ENCODE measurements around the gene SLC25A18.

The SLC25A18 gene

DNA sequence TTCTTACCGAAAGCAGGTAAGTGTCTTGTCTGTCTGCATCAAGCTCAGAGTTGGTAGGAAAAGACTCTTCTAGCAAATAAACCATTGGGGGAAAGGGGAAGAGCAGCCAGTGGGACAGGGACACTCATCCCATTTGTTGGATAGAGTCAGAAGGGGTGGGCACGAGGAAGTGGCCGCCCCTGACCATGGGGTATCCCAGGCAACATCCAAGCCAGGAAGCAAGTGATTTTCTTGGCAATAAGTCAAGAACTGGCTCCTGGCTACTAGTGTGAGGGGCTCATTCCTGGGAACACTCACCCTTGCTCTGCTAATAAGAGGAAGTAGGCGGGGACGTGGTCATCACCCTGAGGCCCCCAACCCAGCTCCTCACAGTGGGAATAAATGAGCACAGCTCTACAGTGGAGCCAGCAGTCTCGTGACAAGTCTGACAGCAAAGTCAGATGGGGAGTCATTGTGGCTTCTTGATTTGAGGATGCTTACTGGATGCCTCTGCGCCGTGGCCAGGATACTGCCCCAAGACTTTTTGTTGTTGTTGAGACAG, 6.7 kb downstream of the SLC25A18 start:
- DNase-seq (ENCODE audit: low read depth in 2 of 3, low spot score in 2 of 3): no peak

DNA sequence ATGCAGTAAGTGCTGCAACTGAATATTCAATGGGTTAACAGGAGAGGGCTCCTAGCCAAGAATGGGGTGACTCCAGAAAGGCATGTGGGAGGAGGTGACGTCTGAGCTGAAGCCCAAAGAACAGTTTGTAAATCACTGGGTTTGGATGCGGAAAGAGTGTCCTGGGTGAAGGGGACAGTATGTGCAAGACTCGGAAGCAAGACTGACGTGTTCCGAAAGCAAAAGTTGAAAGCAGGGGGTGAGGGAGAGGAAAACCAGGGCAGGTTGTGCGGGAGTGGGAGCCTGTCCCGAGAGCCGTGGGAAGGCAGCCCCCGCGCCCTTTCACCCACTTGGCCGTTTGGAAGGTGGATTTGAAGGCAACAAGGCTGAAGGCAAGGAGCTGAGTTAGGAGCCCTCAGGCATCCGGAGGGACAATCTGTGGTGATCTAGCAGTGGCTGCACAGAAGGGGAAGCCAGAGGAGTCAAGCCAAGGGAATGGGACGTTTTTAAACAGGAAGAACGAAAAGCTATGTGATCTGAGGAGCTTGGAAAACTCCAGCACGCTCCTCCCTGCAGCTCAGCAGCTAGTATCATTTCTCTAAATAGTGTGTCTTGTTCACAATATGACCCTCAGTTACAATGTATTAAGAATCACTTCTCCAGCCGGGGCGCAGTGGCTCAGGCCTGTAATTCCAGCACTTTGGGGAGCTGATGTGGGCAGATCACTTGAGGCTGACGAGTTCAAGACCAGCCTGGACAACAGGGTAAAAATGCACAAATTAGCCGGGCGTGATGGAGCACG, 7.7 kb downstream of the SLC25A18 start:
- no peak for DNase-seq (ENCODE audit: low read depth in 2 of 3, low spot score in 2 of 3)

DNA sequence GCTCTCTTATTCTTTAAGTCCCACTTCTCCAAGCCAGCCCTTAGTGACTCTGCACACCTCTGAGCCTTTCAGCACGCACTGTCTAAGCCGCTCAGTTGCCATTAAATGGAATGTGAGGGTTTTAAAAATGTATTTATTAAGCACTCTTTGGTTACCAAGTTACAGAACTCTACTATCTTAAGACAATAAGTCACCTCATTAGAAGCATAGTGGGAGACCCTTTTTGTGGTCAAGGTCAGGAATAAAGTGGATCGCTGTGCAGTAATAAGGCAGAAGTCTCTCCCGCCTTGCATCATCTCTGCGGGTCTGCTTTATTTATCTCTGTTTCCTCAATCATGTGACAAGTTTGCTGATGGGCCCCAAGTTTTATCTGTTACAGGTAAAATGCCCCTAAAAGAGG, 11.9 kb downstream of the SLC25A18 start:
- DNase-seq (ENCODE audit: low read depth in 2 of 3, low spot score in 2 of 3): no peak

DNA sequence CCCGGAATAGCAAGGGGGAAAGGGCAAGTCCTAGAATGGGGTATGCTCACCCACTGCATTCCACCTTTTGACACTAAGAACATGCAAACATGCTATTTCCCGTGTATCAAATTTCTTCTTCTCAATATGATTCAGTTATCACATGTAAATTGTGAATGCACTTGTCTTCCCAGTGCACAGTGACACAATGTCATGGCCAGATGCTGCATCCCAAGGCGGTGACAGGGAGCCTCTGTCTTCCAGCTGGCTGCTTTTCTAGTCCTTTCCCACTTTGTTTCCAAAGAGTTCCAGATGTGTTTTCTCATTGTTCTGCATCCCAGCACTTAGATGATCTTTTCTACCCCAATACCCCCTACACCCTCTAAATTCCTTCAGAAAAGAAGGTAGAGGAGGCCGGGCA, 12.4 kb downstream of the SLC25A18 start:
- DNase-seq (ENCODE audit: low read depth in 2 of 3, low spot score in 2 of 3): no peak

DNA sequence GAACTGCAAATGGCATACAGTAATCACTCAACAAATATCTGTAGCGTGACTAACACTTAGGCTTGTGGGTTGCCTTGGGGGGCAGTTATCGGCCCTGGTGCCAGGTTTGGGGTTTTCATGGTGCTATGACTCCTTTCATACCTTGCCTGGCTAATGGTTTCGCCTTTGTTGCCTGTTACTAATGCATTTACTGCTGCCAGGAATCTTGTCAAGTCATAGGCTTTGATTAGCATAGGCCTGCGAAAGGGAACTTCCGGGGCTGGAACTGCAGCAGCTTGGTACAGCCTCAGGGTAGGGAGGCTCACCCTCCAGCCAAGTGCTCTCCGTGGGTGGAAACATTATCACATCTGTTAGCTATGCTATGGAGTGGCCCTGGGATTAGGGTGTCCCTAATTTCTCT, 13.2 kb downstream of the SLC25A18 start:
- no peak for DNase-seq (ENCODE audit: low read depth in 2 of 3, low spot score in 2 of 3)

DNA sequence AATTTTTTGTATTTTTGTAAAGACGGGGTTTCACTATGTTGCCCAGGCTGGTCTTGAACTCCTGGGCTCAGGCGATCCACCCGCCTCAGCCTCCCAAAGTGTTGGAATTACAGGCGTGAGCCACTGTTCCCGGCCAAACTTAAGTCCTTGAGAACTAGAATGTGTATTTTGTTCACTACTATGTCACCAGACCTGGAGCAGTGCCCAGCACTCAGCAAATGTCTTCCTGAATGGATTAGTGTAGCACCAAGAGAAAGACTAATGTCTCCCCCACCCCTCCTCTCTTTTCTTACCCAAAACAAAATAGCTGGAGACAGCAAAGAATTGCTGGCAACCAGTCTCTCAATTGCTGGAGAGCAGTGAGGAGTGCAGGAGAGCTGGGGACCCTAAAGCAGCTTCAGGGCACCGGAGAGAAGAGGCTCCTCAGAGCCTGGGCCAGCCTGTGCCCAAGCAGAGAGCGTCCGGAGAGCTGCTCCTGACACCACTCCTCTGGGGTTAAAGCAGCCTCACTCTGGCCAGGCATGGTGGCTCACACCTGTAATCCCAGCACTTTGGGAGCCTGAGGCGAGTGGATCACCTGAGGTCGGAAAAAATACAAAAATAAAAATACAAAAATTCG, 14.9 kb downstream of the SLC25A18 start:
- DNase-seq (ENCODE audit: low read depth in 2 of 3, low spot score in 2 of 3): no peak

DNA sequence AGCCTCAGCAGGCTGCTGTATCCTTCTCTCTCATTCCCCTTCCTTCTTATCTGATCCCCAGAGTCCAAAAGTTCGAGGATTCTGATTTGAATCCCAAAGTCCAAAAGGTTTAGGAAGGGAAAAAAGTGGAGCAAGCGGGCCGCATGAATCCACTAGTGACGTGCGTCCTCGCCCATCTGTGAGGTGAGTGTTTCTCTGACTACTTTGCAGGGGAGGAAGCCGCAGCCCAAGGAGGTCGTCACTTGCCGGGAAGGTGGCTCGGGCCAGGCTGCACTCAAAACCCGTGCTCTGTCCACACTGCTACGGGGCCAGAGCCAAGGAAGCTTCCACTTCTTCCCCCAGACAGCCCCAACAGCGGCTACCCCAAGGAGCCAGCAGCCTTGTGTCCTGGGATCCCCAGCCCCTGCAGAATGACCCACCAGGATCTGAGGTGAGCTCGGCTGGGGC, 16.3 kb downstream of the SLC25A18 start:
- DNase-seq (ENCODE audit: low read depth in 2 of 3, low spot score in 2 of 3): no peak

DNA sequence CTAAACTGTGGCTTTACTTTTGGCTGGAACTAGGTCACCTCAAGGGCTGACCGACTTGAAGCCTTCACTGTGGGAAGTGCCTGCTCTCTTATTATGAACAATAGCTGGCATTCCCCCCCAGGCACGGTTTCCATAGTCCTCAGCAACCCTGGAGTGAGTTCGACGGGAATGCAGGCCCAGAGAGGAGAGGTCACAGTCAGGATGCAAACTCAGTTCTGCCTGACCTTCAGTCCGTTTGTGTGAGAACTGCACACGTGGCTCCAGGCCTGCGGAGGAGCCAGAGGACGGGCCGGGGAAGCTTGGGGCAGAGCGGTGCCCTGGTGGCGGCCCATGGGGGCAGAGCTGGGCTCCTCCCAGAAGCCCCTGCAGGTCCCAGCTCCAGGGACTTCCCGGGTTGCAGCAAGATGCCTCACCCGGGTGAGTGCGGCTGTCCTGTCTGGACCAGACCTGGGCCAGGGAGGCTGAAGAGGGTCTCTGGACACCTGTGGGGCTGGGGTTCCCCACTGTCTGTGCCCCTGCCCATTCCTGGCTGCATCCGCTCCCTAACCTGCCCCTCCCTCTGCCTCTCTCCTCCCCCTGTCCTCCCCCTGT, 17.2 kb downstream of the SLC25A18 start:
- DNase-seq (ENCODE audit: low read depth in 2 of 3, low spot score in 2 of 3): no peak

DNA sequence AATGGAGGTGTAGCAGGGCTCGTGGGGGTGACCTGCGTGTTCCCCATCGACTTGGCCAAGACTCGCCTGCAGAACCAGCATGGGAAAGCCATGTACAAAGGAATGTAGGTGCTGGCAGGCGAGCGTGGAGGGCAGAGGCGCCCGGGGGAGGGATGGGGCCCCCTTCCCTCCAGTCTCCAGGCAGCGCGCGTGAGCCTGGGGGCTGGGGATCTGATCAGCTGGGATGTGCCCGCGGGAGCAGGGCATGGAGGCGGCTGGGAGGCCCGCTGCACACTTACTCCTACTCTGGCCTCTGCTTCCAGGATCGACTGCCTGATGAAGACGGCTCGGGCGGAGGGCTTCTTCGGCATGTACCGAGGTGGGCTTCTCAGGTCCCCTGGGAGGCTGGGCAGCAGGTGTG, 17.8 kb downstream of the SLC25A18 start:
- DNase-seq (ENCODE audit: low read depth in 2 of 3, low spot score in 2 of 3): no peak

DNA sequence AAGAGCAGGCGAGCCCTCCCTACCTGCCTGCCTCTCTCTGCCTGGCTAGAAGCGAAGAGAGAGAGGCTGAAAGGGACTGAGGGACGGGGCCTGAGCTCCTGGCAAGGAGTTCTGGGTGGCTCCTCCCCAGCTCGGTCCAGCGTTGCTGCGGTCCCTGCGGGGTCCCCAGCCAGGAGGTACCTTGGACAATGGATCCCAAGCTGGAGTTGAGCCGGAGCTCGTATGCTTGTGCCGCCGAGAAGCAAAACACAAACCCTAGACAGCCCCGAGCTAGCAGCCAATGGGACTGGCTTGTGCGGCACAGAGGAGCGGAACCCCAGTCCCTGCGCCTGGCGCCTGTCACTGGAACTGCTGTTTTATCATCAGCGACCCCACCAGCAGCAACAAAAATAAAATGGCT, 18.3 kb downstream of the SLC25A18 start:
- no peak for DNase-seq (ENCODE audit: low read depth in 2 of 3, low spot score in 2 of 3)

DNA sequence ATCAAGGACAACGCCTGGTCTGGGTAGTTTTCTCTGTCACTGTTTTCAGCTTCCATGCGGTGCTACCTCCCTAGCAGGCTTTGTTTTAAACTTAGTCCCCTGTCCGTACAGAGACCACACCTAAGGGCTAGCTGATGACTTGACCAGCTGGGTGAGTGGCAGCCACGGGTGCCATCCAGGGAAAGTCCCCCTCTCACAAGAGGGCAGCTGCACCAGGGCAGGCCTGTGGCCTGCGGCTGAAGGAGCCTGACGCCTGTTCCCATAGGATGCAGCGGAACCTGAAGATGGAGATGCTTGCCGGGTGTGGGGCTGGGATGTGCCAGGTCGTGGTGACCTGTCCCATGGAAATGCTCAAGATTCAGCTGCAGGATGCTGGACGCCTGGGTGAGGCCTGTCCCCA, 19.9 kb downstream of the SLC25A18 start:
- no peak for DNase-seq (ENCODE audit: low read depth in 2 of 3, low spot score in 2 of 3)

DNA sequence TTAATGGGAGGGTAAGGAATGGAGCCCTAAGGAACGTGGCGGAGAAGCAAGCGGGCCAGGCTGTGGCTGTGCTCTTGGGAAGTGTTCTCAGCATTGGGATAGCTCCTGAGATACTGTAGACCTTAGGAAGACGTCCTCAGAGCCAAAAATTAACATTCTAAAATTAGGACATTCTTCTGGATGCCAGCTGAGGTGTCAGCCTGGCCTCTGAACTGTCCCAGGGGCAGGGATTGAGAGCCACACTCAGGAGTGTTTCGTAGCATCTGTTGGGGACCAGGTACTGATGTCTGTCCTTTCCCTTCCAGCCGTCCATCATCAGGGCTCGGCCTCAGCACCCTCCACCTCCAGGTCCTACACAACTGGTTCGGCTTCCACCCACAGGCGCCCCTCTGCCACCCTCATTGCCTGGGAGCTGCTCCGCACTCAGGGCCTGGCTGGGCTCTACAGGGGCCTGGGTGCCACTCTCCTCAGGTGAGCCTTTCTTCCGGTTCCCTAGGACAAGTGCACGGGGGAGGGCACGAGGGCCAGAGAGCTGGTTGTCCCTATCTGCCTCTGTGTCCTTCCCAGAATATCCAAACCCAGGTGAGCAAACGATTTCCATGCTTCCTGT, 23.6 kb downstream of the SLC25A18 start:
- no peak for DNase-seq (ENCODE audit: low read depth in 2 of 3, low spot score in 2 of 3)

DNA sequence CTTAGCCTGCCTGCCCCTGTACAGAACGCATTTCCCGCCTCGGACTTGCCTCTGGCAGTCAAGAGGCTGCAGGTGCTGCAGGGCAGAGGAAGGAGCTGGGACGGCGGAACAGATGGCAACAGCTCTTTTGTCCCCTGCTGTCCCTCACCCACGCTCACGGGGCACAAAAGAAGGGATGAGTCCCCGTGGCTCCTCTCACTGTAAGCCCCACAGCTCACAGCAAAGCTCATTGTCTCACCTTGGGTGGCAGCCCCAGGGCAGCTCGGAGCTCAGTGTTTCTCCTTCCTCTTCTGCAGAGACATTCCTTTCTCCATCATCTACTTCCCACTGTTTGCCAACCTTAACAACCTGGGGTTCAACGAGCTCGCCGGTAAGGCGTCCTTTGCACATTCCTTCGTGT, 24.3 kb downstream of the SLC25A18 start:
- DNase-seq (ENCODE audit: low read depth in 2 of 3, low spot score in 2 of 3): no peak

DNA sequence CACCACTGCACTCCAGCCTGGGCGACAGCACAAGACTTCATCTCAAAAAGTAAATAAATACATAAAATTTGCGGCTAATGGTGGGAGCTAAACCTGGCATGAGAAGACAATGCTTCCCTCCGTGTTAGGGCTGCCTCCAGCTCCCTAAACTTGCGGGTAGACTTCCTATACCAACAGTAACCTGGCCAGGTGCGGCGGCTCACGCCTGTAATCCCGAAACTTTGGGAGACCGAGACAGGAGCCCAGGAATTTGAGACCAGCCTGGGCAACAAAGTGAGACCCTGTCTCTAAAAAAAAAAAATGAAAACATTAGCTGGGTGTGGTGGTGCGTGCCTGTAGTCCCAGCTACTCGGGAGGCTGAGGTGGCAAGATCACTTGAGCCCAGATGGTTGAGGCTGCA, 25.3 kb downstream of the SLC25A18 start:
- DNase-seq (ENCODE audit: low read depth in 2 of 3, low spot score in 2 of 3): no peak

DNA sequence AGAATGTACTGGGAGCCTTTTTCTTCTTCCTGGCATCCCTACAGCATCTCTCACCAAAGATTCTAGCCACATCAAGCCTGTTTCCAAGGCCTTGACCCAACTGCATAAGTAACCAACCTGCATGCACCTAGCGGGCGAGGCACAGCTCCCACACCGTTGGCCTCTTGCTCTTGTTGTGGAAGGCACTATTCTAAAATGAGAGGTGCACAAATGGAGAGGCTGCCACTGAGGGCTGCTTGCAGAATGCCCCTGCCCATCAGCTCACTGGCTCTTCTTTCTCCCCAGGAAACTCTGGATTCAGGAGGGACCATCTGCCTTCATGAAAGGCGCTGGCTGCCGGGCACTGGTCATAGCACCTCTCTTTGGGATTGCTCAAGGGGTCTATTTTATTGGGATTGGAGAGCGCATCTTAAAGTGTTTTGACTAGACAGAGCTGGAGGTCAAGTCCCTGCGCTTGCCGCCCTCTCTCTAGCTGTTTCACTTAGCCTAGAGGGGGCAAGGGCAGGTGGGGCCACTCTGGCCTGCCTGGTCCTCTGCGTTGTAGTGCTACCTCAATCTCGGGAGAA, 26.6 kb downstream of the SLC25A18 start:
- DNase-seq (ENCODE audit: low read depth in 2 of 3, low spot score in 2 of 3): no peak

DNA sequence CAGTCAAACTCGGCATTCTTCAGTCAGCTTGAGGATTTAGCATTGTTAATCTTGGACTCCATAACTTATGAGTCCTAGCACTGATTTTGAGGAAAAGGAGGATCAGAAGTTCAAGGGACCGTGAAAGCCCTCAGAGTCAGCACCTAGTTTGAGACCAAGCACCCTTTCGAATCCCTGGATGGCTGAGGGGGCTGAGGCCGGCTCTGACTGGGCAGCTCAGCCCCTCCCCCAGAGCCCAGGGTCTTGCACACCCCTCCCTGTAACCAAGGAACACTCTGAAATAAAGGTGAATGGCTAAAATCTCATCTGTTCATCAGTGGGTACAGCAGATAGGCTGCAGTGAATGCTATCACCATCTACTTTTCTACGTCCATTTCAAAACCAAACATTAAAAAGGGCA, 27.3 kb downstream of the SLC25A18 start:
- DNase-seq (ENCODE audit: low read depth in 2 of 3, low spot score in 2 of 3): no peak

DNA sequence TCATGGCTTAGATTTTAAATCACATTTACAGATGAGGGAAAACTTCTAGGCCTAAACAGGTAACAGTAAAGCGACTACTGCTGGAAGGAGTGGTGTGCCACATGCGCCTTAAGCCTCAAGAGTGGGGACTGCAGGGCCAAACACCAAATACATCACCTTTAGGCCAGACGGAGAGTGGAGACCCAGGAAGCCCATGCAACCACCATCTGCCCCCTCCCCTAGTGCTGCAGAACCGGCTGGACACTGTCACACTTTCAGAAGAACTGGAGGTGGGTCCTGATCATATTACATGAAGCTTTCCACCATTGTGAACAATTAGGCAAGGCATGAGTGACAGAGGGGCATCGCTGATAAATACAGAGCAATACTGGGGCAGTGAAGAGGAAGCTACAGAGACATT, 28.9 kb downstream of the SLC25A18 start:
- DNase-seq (ENCODE audit: low read depth in 2 of 3, low spot score in 2 of 3): no peak

DNA sequence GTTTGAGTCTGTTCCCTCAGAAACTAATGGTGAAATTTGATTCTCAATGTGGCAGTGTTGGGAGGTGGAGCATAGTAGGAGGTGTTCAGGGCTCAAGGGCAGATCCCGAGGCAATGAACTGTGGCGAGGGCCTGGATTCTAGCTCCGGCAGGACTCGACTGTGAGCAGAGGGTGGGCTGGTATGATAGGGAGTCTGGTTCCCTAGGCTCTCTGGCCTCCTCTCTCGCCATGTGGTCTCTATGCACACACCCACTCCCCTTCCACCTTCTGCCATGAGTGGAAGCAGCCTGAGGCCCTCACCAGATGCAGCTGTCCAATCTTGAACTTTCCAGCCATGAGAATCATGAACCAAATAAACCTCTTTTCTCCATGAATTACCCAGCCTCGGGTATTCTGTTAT, 32.9 kb downstream of the SLC25A18 start:
- DNase-seq (ENCODE audit: low read depth in 2 of 3, low spot score in 2 of 3): no peak

DNA sequence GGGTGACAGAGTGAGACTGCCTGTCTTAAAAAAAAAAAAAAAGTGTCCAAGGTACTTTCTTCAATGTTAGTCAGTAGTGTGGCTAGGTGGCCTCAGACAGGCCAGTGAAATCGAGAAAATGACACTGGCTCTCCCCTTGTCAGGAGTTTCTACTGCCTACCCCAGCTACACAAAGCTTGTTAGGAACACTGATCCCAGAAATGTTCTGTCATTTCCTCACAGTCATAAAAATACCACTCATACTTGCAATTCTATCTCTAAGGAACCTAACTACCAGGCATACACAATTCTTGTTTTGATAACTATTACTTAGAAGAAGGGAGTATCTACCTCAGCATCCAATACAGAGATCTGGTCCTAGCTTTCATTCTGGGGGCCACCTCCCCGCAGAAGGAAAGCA, 33.9 kb downstream of the SLC25A18 start:
- DNase-seq (ENCODE audit: low read depth in 2 of 3, low spot score in 2 of 3): no peak

DNA sequence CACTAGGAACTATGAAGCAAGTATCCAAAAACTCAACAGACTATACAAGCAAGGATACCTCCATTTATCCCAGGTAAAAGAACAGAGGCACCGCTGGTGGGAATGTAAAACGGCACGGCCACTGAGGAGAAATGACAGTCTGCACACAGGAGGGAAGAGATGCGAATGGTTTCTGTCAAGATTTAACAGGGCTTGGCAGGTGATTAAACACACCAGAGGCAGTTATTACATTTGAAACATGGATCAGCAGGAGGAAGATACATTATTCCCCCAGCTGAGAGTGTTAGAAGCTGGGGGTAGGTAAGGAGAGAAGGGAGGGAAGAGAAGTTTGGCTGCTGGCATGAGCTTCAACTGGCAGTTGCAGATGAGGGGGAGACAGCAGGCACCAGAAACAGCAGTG, 35.0 kb downstream of the SLC25A18 start:
- DNase-seq (ENCODE audit: low read depth in 2 of 3, low spot score in 2 of 3): no peak

DNA sequence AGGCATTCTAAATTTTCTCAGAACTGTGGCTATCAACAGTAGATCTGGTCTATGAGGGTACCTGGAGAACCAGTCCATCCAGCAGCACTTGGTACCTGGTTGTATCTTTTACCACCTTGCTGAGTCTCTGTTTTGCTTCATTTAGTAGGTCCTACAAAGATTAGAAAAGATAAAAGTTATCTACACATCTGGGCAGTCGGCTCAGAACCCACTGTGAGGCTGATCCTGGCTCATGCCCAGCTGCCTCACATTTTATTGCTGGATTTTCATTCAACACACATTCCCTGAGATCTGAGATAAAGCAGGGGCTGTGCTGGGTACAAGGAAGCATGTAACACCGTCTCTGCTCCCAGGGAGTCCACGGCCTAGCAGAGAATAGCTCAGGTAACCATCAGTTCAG, 37.7 kb downstream of the SLC25A18 start:
- no peak for DNase-seq (ENCODE audit: low read depth in 2 of 3, low spot score in 2 of 3)

DNA sequence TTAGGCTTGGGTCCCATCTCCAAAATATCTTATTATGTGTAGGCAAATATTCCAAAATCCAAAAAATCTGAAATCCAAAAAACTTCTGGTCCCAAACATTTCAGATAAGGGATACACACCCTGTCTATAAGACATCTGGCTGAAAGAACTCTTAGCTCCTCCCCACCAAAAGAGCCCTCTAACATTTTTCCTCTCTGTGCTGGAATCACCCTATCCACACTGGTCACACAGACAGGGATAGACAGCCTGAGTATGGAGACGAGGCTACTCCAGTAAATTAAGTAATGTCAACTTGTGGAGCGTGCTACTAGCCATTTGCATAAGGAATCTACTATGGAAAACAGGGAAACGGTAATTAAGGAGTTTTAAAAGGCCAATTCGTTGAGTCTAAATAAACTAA, 40.4 kb downstream of the SLC25A18 start:
- DNase-seq (ENCODE audit: low read depth in 2 of 3, low spot score in 2 of 3): no peak

Data from activated CD8-positive, alpha-beta memory T cell treated with anti-CD3 and anti-CD28 coated beads for 48 hours (primary cell).